ENCODE data around the gene UTP11.

The UTP11 gene

DNA sequence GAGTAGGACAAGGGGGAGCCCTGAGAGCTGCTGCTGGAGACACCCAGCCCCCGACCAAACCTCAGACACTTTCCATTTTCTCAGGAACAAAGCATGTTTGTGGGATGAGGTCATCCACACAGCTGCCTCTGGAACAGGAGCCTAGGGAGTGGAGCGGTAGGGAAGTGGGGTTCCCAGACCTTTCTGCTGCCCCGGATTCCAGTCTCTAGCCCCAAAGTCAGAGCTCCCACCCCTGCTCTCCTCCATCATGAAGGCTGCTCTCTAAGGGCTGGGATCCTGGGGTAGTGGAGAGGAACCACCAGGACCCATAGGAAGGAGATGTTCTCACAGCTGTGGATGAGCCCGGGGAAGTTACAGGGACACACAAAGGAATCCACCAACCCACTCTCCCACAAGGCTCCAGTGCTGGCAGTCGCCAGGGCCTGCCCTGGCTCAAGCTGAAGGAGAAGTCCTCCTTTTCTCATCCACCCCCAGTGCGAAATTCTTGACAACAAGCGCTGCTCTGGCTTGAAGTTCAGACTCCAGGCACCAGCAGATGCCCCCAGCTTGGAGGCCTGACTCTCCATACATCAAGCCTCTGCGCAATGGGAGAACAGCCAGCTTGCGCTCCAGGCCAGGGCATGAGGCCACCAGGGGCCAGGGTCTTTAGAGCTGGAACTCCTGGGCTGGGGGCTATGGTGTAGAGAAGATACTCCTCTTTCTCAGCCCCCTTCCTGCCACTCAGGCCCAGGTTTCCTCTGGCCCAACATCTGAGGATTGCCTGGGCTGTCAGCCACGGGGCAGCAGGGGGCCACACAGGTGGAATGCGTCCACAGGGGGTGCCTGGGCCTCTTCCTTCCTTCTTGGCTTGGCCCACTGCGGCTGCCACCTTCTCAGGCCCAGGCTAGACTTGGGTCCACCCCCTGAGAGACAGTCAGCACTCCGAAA, 11.7 kb upstream of the UTP11 start:
- Histone ChIP-seq H3K27me3 (ENCODE audit: insufficient read depth, low read depth) (peaks cover 6% of the 10 kb centered on the region; the same call in 1 of the 2 replicates), H3K4me3 (IDR thresholded peaks at IDR 0.05; ENCODE audit: insufficient read depth, low read depth, low read length) (no peak overlapping the region), H3K27ac (no peak overlapping the region), H3K9ac (no peak overlapping the region), H3K36me3 (ENCODE audit: insufficient read depth) (no peaks in the 10 kb centered on the region), H3K79me2 (ENCODE audit: insufficient read depth, low read depth) (no peaks in the 10 kb centered on the region), H2AFZ (ENCODE audit: low read depth) (no peak overlapping the region), H3K4me1 (ENCODE audit: low read depth, poor library complexity, severe bottlenecking) (peaks cover 13% of the 10 kb centered on the region), H4K20me1 (ENCODE audit: insufficient read depth) (no peaks in the 10 kb centered on the region), H3K4me2 (no peak overlapping the region)
- TF ChIP-seq, protein P1, sequence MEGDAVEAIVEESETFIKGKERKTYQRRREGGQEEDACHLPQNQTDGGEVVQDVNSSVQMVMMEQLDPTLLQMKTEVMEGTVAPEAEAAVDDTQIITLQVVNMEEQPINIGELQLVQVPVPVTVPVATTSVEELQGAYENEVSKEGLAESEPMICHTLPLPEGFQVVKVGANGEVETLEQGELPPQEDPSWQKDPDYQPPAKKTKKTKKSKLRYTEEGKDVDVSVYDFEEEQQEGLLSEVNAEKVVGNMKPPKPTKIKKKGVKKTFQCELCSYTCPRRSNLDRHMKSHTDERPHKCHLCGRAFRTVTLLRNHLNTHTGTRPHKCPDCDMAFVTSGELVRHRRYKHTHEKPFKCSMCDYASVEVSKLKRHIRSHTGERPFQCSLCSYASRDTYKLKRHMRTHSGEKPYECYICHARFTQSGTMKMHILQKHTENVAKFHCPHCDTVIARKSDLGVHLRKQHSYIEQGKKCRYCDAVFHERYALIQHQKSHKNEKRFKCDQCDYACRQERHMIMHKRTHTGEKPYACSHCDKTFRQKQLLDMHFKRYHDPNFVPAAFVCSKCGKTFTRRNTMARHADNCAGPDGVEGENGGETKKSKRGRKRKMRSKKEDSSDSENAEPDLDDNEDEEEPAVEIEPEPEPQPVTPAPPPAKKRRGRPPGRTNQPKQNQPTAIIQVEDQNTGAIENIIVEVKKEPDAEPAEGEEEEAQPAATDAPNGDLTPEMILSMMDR (conservative IDR thresholded peaks at IDR 0.05; ENCODE audit: low read depth, low read length): no peak

DNA sequence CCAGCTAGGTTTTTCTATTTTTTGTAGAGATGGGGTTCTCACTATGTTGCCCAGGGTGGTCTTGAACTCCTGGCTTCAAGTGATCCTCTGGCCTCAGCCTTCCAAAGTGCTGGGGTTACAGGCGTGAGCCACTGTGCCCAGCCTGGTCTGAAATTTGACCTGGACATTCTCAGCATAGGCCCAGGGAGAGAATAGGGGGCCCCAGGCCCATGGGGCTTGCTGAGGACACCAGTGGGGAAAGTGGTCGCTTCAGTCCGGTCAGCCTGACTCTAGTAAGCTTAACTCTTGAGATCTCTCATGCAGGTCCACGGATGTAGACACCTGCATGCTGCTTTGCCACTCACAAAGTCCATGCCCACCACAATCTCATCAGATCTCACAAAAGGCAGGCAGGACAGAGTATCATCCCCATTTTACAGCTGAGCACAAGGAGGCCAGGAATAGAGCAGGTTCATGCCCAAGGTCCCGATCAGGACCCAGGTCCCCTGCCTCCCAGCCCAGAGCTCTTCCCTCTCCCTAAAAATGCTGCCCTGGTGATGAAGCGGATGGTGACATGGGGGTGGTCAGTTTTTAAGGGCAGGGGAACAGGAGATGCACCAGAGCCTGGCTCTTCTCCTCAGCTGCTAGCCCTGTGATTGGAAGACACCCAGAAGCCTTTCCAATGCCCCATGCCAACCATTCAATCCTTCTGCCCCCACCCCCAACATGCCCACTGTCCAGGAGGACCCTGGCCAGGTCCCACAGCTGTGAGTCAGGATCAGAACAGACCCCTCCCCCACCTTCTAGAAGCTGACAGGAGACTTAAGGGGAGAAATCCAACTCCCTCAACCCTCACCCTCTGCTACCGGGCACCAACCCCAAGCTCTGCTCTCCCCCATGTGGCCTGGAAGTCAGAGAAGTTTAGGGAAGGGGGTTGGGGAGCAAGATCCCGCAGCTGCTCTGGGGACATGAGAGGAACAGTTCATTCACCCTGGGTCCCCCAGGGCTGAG, 9.0 kb upstream of the UTP11 start:
- Histone ChIP-seq H3K27ac (no peak overlapping the region), H4K20me1 (ENCODE audit: insufficient read depth) (no peaks in the 10 kb centered on the region), H3K4me2 (0 out of 2 replicates have a peak overlapping the region, but pooled peaks have one; percentile 39), H2AFZ (ENCODE audit: low read depth) (no peak overlapping the region), H3K4me3 (IDR thresholded peaks at IDR 0.05; ENCODE audit: insufficient read depth, low read depth, low read length) (no peak overlapping the region), H3K4me1 (ENCODE audit: low read depth, poor library complexity, severe bottlenecking) (peaks cover 13% of the 10 kb centered on the region), H3K79me2 (ENCODE audit: insufficient read depth, low read depth) (no peaks in the 10 kb centered on the region), H3K9ac (no peak overlapping the region), H3K36me3 (ENCODE audit: insufficient read depth) (no peaks in the 10 kb centered on the region), H3K27me3 (ENCODE audit: insufficient read depth, low read depth) (peaks cover 6% of the 10 kb centered on the region; the same call in 1 of the 2 replicates)
- TF ChIP-seq, protein P1 (conservative IDR thresholded peaks at IDR 0.05; ENCODE audit: low read depth, low read length): no peak

DNA sequence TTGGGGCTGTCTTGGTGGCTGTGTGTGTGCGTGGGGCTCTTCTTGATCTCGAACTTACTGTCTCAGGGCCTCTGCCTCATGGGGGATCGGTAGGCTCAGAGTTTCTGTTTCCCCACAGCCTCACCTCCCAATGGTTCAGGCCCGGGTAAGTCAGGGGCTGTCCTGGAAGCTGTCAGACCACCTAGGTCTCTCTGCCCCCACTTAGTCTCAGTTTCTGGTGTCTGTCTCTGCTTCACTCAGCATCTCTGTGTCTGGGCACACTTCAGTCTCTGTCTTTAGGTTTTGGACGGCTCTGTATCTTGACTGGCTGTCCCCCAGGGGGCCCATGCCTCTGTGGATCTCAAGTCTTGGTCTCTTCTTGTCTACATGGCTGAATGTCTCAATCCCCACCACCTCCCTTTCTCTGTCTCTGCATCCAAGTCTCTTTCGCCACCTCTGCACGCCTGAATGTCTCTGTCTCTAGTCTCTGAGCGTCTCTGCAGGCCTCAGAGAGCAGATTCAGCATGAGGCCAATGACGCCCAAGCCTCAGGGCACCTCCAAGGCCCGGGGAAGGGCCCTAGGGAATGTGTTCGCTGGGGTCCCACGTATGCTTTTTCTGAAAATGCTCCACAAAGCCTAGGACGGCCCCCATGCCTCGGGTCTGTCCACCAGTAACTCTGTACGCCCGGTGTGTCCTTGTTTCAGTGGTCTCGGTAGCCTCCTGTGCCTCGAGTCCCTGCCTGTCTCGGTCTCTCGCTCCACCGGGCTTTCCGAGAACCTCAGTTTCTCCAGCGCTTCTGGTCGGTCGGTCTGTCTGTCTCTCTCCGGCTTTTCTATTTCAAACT, 8.0 kb upstream of the UTP11 start:
- Histone ChIP-seq H3K27ac (no peak overlapping the region), H4K20me1 (ENCODE audit: insufficient read depth) (no peaks in the 10 kb centered on the region), H3K4me2 (peak overlapping the region; percentile 39; the same call in 1 of the 2 replicates), H3K4me3 (IDR thresholded peaks at IDR 0.05; ENCODE audit: insufficient read depth, low read depth, low read length) (no peak overlapping the region), H3K4me1 (ENCODE audit: low read depth, poor library complexity, severe bottlenecking) (peaks cover 20% of the 10 kb centered on the region), H2AFZ (ENCODE audit: low read depth) (no peak overlapping the region; the same call in 1 of the 2 replicates), H3K79me2 (ENCODE audit: insufficient read depth, low read depth) (no peaks in the 10 kb centered on the region), H3K36me3 (ENCODE audit: insufficient read depth) (no peaks in the 10 kb centered on the region), H3K9ac (no peak overlapping the region), H3K27me3 (ENCODE audit: insufficient read depth, low read depth) (peaks cover 6% of the 10 kb centered on the region; the same call in 1 of the 2 replicates)
- TF ChIP-seq, protein P1 (conservative IDR thresholded peaks at IDR 0.05; ENCODE audit: low read depth, low read length): no peak

Measured in KMS-11 (cell line).